ENCODE data around the gene TOMM40L. TPM values are rescaled to one million over a fixed set of nuclear protein-coding genes. Genes with fewer than 3 reads are reported as not detected.
A peak's percentile ranks its signal among the peaks of the same experiment; 100 is the strongest.

The TOMM40L gene
- polyA plus RNA-seq, 1 donor from 2014 or later, result 32.5 TPM

GRCh38 chr1:161258439-161259344, 32.8 kb downstream of the TOMM40L start, which contains the start of gene PCP4L1:
Gene PCP4L1 (plus strand): TSS chr1:161258745. CDS start chr1:161258975, 230 bp downstream.
- Histone ChIP-seq H3K27ac (ENCODE audit: low read length) (no peak within 1 kb of the TSS), H3F3A (ENCODE audit: insufficient read depth, low read length, poor library complexity, severe bottlenecking) (no peaks in the 10 kb centered on the region), H3K79me2 (replicated peaks; ENCODE audit: insufficient read depth, low read length) (no peaks in the 10 kb centered on the region), H3K9me2 (ENCODE audit: insufficient read depth, low read length) (no peaks in the 10 kb centered on the region), H4K20me1 (ENCODE audit: insufficient read depth) (no peaks in the 10 kb centered on the region), H3K9ac (ENCODE audit: low read length) (peak within 1 kb of the TSS; percentile 66), H3K27me3 (ENCODE audit: insufficient read depth, low read depth, low read length) (peaks cover 20% of the 10 kb centered on the region), H3K4me3 (ENCODE audit: low read length) (peak within 1 kb of the TSS; percentile 80), H3K9me3 (ENCODE audit: low read length) (peaks cover 3% of the 10 kb centered on the region), H2AFZ (ENCODE audit: low read depth, low read length) (peak within 1 kb of the TSS; percentile 25), H3K4me2 (ENCODE audit: low read length) (peak within 1 kb of the TSS; percentile 33), H3K36me3 (ENCODE audit: insufficient read depth, low read length) (no peaks in the 10 kb centered on the region)
- TF ChIP-seq EP300 (conservative IDR thresholded peaks at IDR 0.05; ENCODE audit: poor library complexity, severe bottlenecking) (peak; percentile 31), EZH2 (IDR thresholded peaks at IDR 0.05; ENCODE audit: borderline replicate concordance, insufficient read depth, low read length, poor library complexity, severe bottlenecking) (no peak), CTCF (IDR thresholded peaks at IDR 0.05; ENCODE audit: poor library complexity, severe bottlenecking) (peak; percentile 37), REST (IDR thresholded peaks at IDR 0.05; ENCODE audit: borderline replicate concordance) (no peak), MXI1 (conservative IDR thresholded peaks at IDR 0.05; ENCODE audit: poor library complexity, severe bottlenecking) (peak; percentile 38), TAF1 (IDR thresholded peaks at IDR 0.05; ENCODE audit: low read depth) (no peak), POLR2AphosphoS5 (IDR thresholded peaks at IDR 0.05) (peak; percentile 54), RAD21 (conservative IDR thresholded peaks at IDR 0.05) (peak; percentile 23), SMC3 (conservative IDR thresholded peaks at IDR 0.05; ENCODE audit: poor library complexity) (no peak)

GRCh38 chr1:161259345-161259702, 33.5 kb downstream of the TOMM40L start:
- H4K20me1 ChIP-seq (ENCODE audit: insufficient read depth), result no peaks in the 10 kb centered on the region
- peak overlapping the region; percentile 66 for H3K9ac ChIP-seq (ENCODE audit: low read length)
- H3K36me3 ChIP-seq (ENCODE audit: insufficient read depth, low read length), result no peaks in the 10 kb centered on the region
- H2AFZ ChIP-seq (ENCODE audit: low read depth, low read length), result peak overlapping the region; percentile 25
- TF ChIP-seq SMC3 (conservative IDR thresholded peaks at IDR 0.05; ENCODE audit: poor library complexity) (no peak), POLR2AphosphoS5 (IDR thresholded peaks at IDR 0.05) (no peak), RAD21 (conservative IDR thresholded peaks at IDR 0.05) (no peak), TAF1 (IDR thresholded peaks at IDR 0.05; ENCODE audit: low read depth) (no peak), EP300 (conservative IDR thresholded peaks at IDR 0.05; ENCODE audit: poor library complexity, severe bottlenecking) (no peak), MXI1 (conservative IDR thresholded peaks at IDR 0.05; ENCODE audit: poor library complexity, severe bottlenecking) (no peak), CTCF (IDR thresholded peaks at IDR 0.05; ENCODE audit: poor library complexity, severe bottlenecking) (no peak), EZH2 (IDR thresholded peaks at IDR 0.05; ENCODE audit: borderline replicate concordance, insufficient read depth, low read length, poor library complexity, severe bottlenecking) (no peak), REST (IDR thresholded peaks at IDR 0.05; ENCODE audit: borderline replicate concordance) (no peak)
- H3K27me3 ChIP-seq (ENCODE audit: insufficient read depth, low read depth, low read length), result peaks cover 20% of the 10 kb centered on the region
- H3K4me2 ChIP-seq (ENCODE audit: low read length), result peak overlapping the region; percentile 33
- H3K79me2 ChIP-seq (replicated peaks; ENCODE audit: insufficient read depth, low read length), result no peaks in the 10 kb centered on the region
- no peak overlapping the region for H3K27ac ChIP-seq (ENCODE audit: low read length)
- no peaks in the 10 kb centered on the region for H3K9me2 ChIP-seq (ENCODE audit: insufficient read depth, low read length)
- H3F3A ChIP-seq (ENCODE audit: insufficient read depth, low read length, poor library complexity, severe bottlenecking), result no peaks in the 10 kb centered on the region
- H3K9me3 ChIP-seq (ENCODE audit: low read length), result peaks cover 3% of the 10 kb centered on the region
- peak overlapping the region; percentile 80 for H3K4me3 ChIP-seq (ENCODE audit: low read length)
